A673 (cell line): ENCODE data around the gene PEX26. TPM values are rescaled to one million over a fixed set of nuclear protein-coding genes. Genes with fewer than 3 reads are reported as not detected.

Source experiments
- BruUV-seq: library from RNA; stranded (reverse); fragments of 400-500 nt; replicated peaks from 2 replicates; lab custom pipeline; 2021; lab: Mats Ljungman, UMichigan
- CTCF ChIA-PET: fragments of 300-600 bp; sonication (Branson Sonifier 250); formaldehyde crosslinking; loops from one replicate; lab custom pipeline; 2022; ENCODE audit warnings: antibody characterized with exemption; lab: Charles Lee
- POLR2A ChIA-PET: fragments of 300-600 bp; sonication (Branson Sonifier 250); formaldehyde crosslinking; loops from one replicate; lab custom pipeline; 2022; ENCODE audit warnings: antibody characterized with exemption; ENCODE audit not compliant: low non-redundant PET; lab: Charles Lee
- DNase-seq: peaks from one replicate; pipeline ENCODE4 v3.0.0-alpha.2; 2015; ENCODE audit warnings: low spot score
- H3K27ac ChIP-seq: fragments of 200-600 bp; sonication (generic); 2 replicates; pipeline ENCODE4 v1.5.1; 2016; ENCODE audit warnings: mixed run types, low read depth, mild to moderate bottlenecking, mixed read lengths, antibody characterized with exemption, low read length; ENCODE audit not compliant: poor library complexity, severe bottlenecking
- H3K27me3 ChIP-seq: fragments of 200-600 bp; sonication (generic); replicated peaks from 2 replicates; pipeline ENCODE4 v1.6.1; 2017; ENCODE audit warnings: mixed run types, low read depth, mild to moderate bottlenecking, mixed read lengths, antibody characterized with exemption, low read length; ENCODE audit not compliant: insufficient read depth, poor library complexity
- H3K36me3 ChIP-seq: fragments of 200-600 bp; sonication (generic); 2 replicates; pipeline ENCODE4 v1.6.1; 2016; ENCODE audit warnings: mixed run types, mild to moderate bottlenecking, mixed read lengths, antibody characterized with exemption, low read length; ENCODE audit not compliant: insufficient read depth, poor library complexity, severe bottlenecking
- H3K4me1 ChIP-seq: fragments of 200-600 bp; sonication (generic); 2 replicates; pipeline ENCODE4 v1.6.1; 2017; ENCODE audit warnings: mixed run types, mild to moderate bottlenecking, mixed read lengths, antibody characterized with exemption, low read length; ENCODE audit not compliant: insufficient read depth, poor library complexity, severe bottlenecking
- H3K4me3 ChIP-seq: fragments of 200-600 bp; sonication (generic); 2 replicates; pipeline ENCODE4 v1.5.1; 2016; ENCODE audit warnings: low read depth, mixed run types, mild to moderate bottlenecking, mixed read lengths, low read length; ENCODE audit not compliant: poor library complexity, severe bottlenecking
- H3K9me3 ChIP-seq: fragments of 200-600 bp; sonication (generic); 2 replicates; pipeline ENCODE4 v1.6.1; 2016; ENCODE audit warnings: mixed run types, low read depth, mild to moderate bottlenecking, mixed read lengths, antibody characterized with exemption, low read length; ENCODE audit not compliant: poor library complexity, severe bottlenecking
- CTCF ChIP-seq: fragments of 300-800, 200-600 bp; sonication (generic); conservative IDR thresholded peaks from 2 replicates; pipeline ENCODE4 v1.5.1; 2017; ENCODE audit warnings: low read depth, mild to moderate bottlenecking, antibody characterized with exemption, low read length, moderate library complexity, mixed read lengths
- EZH2 ChIP-seq: fragments of 200-600 bp; sonication (generic); IDR thresholded peaks from 2 replicates; pipeline ENCODE4 v1.6.1; 2017; ENCODE audit warnings: borderline replicate concordance, low read depth, mild to moderate bottlenecking, mixed read lengths, antibody characterized with exemption, low read length; ENCODE audit not compliant: poor library complexity, severe bottlenecking
- intact Hi-C: fragments of 100-400 bp; cut with micrococcal nuclease; formaldehyde crosslinking; loops from one replicate; pipeline ENCODE4 v1.10.0; 2022; ENCODE audit not compliant: unreplicated experiment
- total RNA-seq: library from RNA; stranded (reverse); gene quantifications from 2 replicates; pipeline ENCODE4 v1.2.3, GENCODE V29; 2021

PEX26 gene
- total RNA-seq, 1 experiment from 2014 or later, result 36.9 TPM

DNA sequence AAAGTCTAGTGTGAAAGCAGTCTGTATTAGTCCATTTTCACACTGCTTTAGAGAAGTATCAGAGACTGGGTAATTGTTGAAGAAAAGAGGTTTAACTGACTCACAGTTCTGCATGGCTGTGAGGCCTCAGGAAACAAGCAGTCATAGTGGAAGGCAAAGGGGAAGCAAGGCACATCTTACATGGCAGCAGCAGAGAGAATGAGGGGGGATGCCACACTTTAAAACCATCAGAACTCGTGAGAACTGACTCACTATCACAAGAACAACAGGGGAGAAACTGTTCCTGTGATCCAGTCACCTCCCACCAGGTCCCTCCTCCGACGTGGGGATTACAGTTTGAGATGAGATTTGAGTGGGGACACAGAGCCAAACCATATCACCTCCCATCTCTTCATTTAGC is 19.0 kb downstream of the PEX26 start:
- H3K4me3 ChIP-seq, result no peak overlapping the region
- no peaks in the 10 kb centered on the region for H3K27me3 ChIP-seq
- intact Hi-C loops, result no loop called here
- no peak for DNase-seq
- H3K4me1 ChIP-seq, result no peaks in the 10 kb centered on the region
- ChIA-PET CTCF (no interaction called here), POLR2A (no interaction called here)
- no peak overlapping the region for H3K27ac ChIP-seq
- H3K9me3 ChIP-seq, result no peaks in the 10 kb centered on the region
- no TSS peak for BruUV-seq
- TF ChIP-seq CTCF, result no peak
- no peak for TF ChIP-seq EZH2
- no peaks in the 10 kb centered on the region for H3K36me3 ChIP-seq

GRCh38 chr22:18100781-18101180 is 23.0 kb downstream of the PEX26 start:
- H3K27ac ChIP-seq, result no peak overlapping the region
- TF ChIP-seq EZH2 (no peak), CTCF (no peak)
- no peaks in the 10 kb centered on the region for H3K9me3 ChIP-seq
- ChIA-PET POLR2A (no interaction called here), CTCF (no interaction called here)
- H3K27me3 ChIP-seq, result no peaks in the 10 kb centered on the region
- BruUV-seq, result no TSS peak
- DNase-seq, result no peak
- H3K4me1 ChIP-seq, result no peaks in the 10 kb centered on the region
- H3K4me3 ChIP-seq, result no peak overlapping the region
- intact Hi-C loops, result no loop called here
- H3K36me3 ChIP-seq, result no peaks in the 10 kb centered on the region

DNA sequence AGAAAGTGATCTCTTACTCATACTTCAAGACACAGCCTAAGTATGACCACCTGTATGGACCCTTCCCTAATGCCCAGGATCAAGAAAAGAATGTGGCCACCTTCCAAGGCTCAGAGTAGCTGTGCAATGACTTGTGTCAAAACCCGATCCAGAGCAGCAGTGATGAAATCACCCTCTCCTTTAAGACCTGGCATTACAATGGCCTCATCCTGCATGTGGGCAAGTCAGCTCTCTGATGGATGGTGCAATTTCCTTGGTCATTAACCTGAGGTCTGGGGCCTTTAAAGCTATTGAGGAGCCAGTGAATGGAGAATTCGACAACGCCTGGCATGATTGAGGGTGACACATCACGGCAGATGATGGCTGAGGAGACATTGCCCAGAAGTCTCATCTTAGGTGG is 23.7 kb downstream of the PEX26 start:
- no TSS peak for BruUV-seq
- DNase-seq, result no peak
- Histone ChIP-seq H3K27ac (no peak overlapping the region), H3K9me3 (no peaks in the 10 kb centered on the region), H3K4me3 (no peak overlapping the region), H3K36me3 (no peaks in the 10 kb centered on the region), H3K27me3 (no peaks in the 10 kb centered on the region), H3K4me1 (no peaks in the 10 kb centered on the region)
- ChIA-PET CTCF (no interaction called here), POLR2A (interaction anchor here (0.7 kb wide), 1 partner anchor 1665 kb away, joined by 5 read pairs; no protein-coding TSS in a partner anchor)
- no peak for TF ChIP-seq EZH2
- TF ChIP-seq CTCF, result no peak
- intact Hi-C loops, result no loop called here
